ENCODE data around the gene SRGAP2C.
"Not testable (repeated sequence)": the region's sequence is repeated elsewhere in the genome, so short reads cannot be mapped to it uniquely, and the experiment has no call there.

The SRGAP2C gene

GRCh38 chr1:121230636-121231035 lies 45.9 kb downstream of the SRGAP2C start:
- DNase-seq: not testable (repeated sequence)

GRCh38 chr1:121232445-121233125 lies 47.8 kb downstream of the SRGAP2C start:
- DNase-seq: not testable (repeated sequence)

GRCh38 chr1:121234090-121234759 lies 49.5 kb downstream of the SRGAP2C start:
- not testable (repeated sequence) for DNase-seq

DNA sequence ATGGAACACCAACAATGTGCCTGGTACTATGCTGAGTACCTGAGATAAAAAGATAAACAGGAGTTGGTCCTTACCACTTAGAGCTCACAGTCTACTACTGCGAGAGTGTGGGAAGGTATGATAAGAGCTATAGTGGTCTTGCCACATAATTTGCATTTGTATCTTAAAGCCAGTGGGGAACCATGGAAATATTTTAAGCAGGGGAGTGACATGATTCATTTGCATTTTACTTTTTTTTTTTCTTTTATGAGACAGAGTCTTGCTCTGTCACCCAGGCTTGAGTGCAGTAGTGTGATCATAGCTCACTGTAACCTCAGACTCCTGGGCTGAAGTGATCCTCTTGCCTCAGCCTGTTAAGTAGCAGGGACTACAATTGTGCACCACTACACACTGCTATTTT lies 53.6 kb downstream of the SRGAP2C start:
- DNase-seq: not testable (repeated sequence)

DNA sequence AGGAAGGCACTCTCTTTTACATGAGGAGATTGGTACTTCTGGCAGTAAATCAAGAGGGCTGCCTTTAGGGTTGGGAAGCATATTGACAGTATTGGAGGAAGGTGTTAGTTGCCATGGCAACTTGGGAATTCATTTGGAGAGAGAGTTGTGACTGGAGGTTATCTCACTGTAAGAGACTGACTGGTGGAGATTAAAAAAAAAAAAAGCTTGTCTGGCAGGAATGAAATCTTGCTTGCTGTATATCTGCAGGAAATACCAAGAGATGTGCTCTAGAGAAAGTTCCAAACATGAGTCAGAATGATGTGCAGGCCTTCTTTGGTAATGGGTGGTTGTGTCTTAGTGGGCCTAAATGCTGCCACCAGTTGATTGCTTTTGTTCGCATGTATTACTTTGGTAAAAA lies 59.1 kb downstream of the SRGAP2C start:
- DNase-seq: not testable (repeated sequence)

DNA sequence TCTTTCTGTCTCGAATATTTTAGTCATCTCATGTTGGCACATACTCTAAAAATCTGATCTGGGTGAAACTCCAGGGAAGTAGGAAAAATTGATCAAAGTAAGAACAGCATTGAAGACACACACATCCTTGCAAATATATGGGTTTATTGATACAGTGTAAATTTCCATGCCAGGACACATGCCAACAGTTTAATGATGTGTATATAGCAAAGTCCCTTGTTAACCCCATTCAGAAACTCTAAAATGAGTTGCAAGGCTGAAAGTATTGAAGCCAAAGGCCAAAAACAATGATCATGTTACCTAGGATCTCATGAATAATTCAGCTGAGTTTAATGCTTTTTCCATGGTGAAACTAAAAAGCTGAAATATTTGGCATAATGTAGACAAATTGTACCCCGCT lies 61.6 kb downstream of the SRGAP2C start:
- not testable (repeated sequence) for DNase-seq

DNA sequence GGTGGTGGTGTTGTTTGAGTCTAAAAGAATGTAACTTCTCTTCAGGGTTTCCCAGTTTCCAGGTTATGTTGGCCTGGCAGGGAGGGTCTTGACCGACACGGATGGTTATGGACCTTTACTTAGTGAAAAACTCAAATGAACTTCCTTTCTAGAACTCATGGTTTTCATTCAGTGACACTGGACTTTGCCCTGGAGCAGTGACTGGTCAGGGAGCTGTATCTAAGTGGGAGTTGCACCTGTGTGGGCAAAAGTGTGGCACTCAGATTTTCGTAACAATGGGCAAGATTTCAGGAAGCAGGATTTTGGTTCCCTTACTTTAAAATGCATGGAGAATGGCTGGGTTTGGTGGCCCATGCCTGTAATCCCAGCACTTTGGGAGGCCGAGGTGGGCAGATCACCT lies 67.9 kb downstream of the SRGAP2C start:
- not testable (repeated sequence) for DNase-seq

DNA sequence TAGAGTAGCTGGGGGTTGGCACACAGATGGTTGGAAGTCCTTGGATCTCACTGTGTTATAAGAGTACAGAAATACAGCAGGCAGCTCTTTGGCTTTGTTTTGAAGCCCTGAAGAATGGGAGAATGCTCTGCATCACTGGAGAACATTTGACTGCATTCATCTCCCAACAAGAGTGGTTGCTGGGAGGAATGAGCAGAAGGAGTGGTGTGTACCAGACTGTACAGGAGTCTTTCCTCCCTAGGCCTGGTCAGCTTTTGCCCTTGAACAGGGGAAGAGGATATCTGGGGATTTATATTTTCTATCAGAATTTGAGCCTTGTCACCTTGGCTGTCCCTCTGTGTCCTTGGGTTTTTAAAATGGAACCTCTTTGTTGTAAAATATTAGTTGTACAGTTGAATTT lies 69.8 kb downstream of the SRGAP2C start:
- not testable (repeated sequence) for DNase-seq

- not testable (repeated sequence) for DNase-seq
Observed at GRCh38 chr1:121257632-121258031, 72.9 kb downstream of the SRGAP2C start.

- DNase-seq: not testable (repeated sequence)
Observed at GRCh38 chr1:121258134-121258533, 73.4 kb downstream of the SRGAP2C start.

DNA sequence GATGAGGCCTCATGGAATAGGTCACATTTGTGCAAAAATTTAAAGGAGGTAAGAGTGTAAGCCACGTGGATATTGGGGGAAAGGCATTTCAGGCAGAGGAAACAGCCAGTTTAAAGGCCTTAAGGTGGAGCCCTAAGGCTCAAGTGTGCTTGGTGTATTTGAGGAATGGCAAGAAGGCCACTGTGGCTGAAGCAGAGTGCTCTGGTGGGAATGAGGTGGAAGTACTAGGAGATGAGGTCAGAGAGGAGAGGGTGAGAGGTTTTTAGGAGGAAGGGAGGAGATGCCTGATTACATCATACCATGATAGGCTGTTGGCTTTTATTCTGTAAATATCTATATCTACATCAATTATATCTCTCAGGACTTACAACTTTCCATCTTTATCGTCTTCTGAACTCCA lies 75.4 kb downstream of the SRGAP2C start:
- DNase-seq: not testable (repeated sequence)

DNA sequence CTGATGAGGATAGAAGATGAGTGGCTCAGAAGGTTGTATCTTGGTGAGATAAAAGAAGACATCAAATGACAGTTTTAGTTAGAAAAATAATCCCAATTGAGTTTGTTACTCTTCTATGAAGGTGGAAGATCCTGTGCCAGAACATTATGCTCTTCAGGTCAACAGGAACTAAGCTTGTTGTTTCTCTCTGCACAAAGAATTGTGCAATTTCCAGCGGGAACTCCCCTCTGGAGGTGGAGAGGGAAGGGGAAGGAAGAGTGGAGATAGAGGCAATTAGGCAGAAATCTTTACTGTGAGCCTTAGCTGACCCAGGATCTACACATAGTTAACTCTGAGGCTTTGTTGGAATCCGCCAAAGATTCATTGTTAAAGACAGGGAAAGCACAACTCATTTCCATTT lies 77.4 kb downstream of the SRGAP2C start:
- DNase-seq: not testable (repeated sequence)

GRCh38 chr1:121263789-121264244 lies 79.0 kb downstream of the SRGAP2C start:
- not testable (repeated sequence) for DNase-seq

- not testable (repeated sequence) for DNase-seq
Observed at GRCh38 chr1:121267072-121267471, 82.3 kb downstream of the SRGAP2C start.

- DNase-seq: not testable (repeated sequence)
Observed at GRCh38 chr1:121269309-121269708, 84.5 kb downstream of the SRGAP2C start.

- DNase-seq: not testable (repeated sequence)
Observed at GRCh38 chr1:121269973-121270372, 85.2 kb downstream of the SRGAP2C start.

GRCh38 chr1:121271143-121271715 lies 86.5 kb downstream of the SRGAP2C start:
- not testable (repeated sequence) for DNase-seq

- DNase-seq: not testable (repeated sequence)
Observed at GRCh38 chr1:121275435-121275834, 90.7 kb downstream of the SRGAP2C start.

GRCh38 chr1:121278202-121278601 lies 93.4 kb downstream of the SRGAP2C start:
- DNase-seq: not testable (repeated sequence)

DNA sequence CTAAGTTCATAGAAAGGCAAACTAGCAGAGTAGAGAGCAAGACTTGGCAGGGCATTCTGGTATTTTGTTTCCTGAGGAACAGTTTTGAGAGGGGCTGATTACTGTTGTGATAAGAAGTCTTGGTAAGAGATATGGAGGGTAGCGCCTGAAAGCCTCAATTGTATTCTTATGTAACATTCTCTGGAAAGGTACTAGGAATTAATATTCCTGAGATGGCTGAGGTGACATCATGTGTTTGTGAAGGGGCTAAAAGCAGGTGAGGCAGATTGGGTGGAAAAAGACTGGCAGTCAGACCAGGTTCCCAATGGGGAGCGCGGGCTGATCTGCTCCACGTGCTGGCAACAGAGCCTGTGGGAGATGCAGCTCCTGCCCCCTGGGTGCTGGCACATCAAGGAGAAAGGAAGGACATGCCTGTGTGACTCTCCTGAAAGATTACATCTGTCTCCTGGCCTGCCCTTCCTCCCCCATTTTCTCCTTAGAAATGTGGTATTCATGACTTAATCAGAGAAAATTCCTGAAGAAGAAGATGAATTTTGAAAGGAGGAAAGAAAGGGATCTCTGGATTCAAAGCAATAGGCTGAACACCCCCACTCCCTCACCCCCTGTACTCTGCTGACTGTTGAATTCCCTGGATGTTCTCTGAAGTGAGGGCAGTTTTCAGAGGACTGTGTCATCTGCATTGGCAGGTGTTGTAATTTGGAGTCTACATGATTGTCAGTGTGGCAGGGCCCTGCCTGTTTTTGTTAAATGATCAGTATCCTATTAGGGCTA lies 94.2 kb downstream of the SRGAP2C start:
- not testable (repeated sequence) for DNase-seq

DNA sequence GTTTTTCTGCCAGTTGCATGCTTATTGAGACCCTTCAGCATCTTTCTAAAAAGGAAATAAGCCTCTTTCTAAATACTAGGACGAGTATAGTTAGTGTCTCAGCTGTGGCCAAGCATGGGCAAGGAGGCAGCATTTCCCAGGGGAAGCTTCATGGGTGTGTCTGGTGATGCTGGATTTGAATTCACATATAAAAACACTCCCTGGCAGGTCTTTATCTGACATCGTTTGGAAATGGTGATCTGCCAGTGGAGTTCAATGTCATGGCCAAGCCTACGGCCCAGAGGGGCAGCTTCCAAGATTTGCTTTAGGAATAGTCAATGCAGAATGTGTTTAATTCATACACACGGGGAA lies 94.7 kb downstream of the SRGAP2C start:
- not testable (repeated sequence) for DNase-seq

DNA sequence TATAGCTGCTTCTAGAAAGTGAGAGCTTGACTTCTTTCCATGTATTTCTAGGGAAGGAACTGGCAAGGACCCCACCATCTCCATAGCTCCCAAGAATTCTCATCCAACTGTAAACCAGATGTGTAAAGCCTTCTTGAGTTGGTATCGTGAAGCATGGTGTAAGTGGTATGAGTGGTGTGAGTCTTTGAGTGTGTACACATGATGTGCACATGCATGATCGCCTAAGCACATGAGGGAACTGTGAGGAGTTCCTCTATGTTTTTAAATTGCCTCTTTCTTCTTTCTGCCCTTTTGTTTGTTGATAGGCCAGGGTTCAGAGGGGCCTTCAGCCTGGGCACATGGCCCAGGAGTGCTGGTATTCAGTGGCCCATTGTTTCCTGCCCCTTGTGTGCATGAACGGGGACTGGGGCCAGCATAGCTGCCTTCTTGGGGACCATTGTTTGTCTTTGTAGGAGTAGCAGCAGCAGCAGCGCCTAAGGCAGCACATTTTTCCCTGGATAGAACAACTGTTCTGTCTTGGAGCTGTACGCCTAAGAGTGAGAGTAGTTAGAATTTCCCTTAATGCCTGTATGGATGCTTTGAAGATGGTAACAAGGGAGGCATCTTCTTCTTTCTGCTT lies 96.0 kb downstream of the SRGAP2C start:
- not testable (repeated sequence) for DNase-seq

- not testable (repeated sequence) for DNase-seq
Observed at GRCh38 chr1:121281480-121281879, 96.7 kb downstream of the SRGAP2C start.
